ENCODE results near the gene MRPL20. TPM values are rescaled to one million over a fixed set of nuclear protein-coding genes. Genes with fewer than 3 reads are reported as not detected.

The MRPL20 gene
- total and polyA plus RNA-seq, 5 donors = 121 to 190 (median 135) TPM

Other genes starting within 250 kb of the MRPL20 start
- not detected for gene TTLL10, start 233.4 kb downstream of the MRPL20 start, total RNA-seq
- gene TTLL10, start 233.4 kb downstream of the MRPL20 start, polyA plus RNA-seq = 0.09 TPM
- gene TNFRSF18, start 200.7 kb downstream of the MRPL20 start, total RNA-seq = under 1 TPM in 1 of 4 donors, not detected in 3; 0.38 TPM
- gene TNFRSF18, start 200.7 kb downstream of the MRPL20 start, polyA plus RNA-seq = 0.14 TPM
- 1 to 10 TPM; 1.0 to 2.0 (median 1.2) TPM for gene TNFRSF4, start 193.1 kb downstream of the MRPL20 start, total RNA-seq
- gene TNFRSF4, start 193.1 kb downstream of the MRPL20 start, polyA plus RNA-seq = 2.3 TPM
- 100 to 1,000 TPM; 156 to 215 (median 168) TPM for gene SDF4, start 175.3 kb downstream of the MRPL20 start, total RNA-seq
- gene SDF4, start 175.3 kb downstream of the MRPL20 start, polyA plus RNA-seq = 165 TPM
- 10 to 100 TPM; 10.2 to 13.3 (median 12.0) TPM for gene B3GALT6, start 175.1 kb downstream of the MRPL20 start, total RNA-seq
- gene B3GALT6, start 175.1 kb downstream of the MRPL20 start, polyA plus RNA-seq = 9.1 TPM
- gene C1QTNF12, start 160.6 kb downstream of the MRPL20 start, total RNA-seq = 1 to 10 TPM in 2 of 4 donors, under 1 TPM in 1, not detected in 1; 0.94 to 2.4 (median 1.1) TPM
- gene C1QTNF12, start 160.6 kb downstream of the MRPL20 start, polyA plus RNA-seq = 0.36 TPM
- gene UBE2J2, start 133.4 kb downstream of the MRPL20 start, total RNA-seq = 10 to 100 TPM; 34.9 to 41.2 (median 37.1) TPM
- 38.4 TPM for gene UBE2J2, start 133.4 kb downstream of the MRPL20 start, polyA plus RNA-seq
- gene SCNN1D, start 126.9 kb downstream of the MRPL20 start, total RNA-seq = 1 to 10 TPM; 2.7 to 6.2 (median 4.8) TPM
- 3.4 TPM for gene SCNN1D, start 126.9 kb downstream of the MRPL20 start, polyA plus RNA-seq
- 10 to 100 TPM; 33.1 to 61.8 (median 42.8) TPM for gene ACAP3, start 99.4 kb downstream of the MRPL20 start, total RNA-seq
- 37.4 TPM for gene ACAP3, start 99.4 kb downstream of the MRPL20 start, polyA plus RNA-seq
- gene PUSL1, start 98.7 kb downstream of the MRPL20 start, total RNA-seq = 10 to 100 TPM; 11.3 to 14.1 (median 12.5) TPM
- gene PUSL1, start 98.7 kb downstream of the MRPL20 start, polyA plus RNA-seq = 13.1 TPM
- 10 to 100 TPM; 53.1 to 61.7 (median 58.7) TPM for gene INTS11, start 82.6 kb downstream of the MRPL20 start, total RNA-seq
- gene INTS11, start 82.6 kb downstream of the MRPL20 start, polyA plus RNA-seq = 70.3 TPM
- 10 to 100 TPM; 24.0 to 29.0 (median 27.0) TPM for gene CPTP, start 82.5 kb downstream of the MRPL20 start, total RNA-seq
- gene CPTP, start 82.5 kb downstream of the MRPL20 start, polyA plus RNA-seq = 53.9 TPM
- under 1 TPM; 0.33 to 0.51 (median 0.38) TPM for gene TAS1R3, start 76.0 kb downstream of the MRPL20 start, total RNA-seq
- 0.66 TPM for gene TAS1R3, start 76.0 kb downstream of the MRPL20 start, polyA plus RNA-seq
- 10 to 100 TPM; 64.4 to 87.4 (median 66.3) TPM for gene DVL1, start 57.9 kb downstream of the MRPL20 start, total RNA-seq
- gene DVL1, start 57.9 kb downstream of the MRPL20 start, polyA plus RNA-seq = 70.0 TPM
- 10 to 100 TPM; 21.9 to 38.8 (median 36.3) TPM for gene MXRA8, start 48.7 kb downstream of the MRPL20 start, total RNA-seq
- gene MXRA8, start 48.7 kb downstream of the MRPL20 start, polyA plus RNA-seq = 39.5 TPM
- 100 to 1,000 TPM; 175 to 210 (median 188) TPM for gene AURKAIP1, start 32.1 kb downstream of the MRPL20 start, total RNA-seq
- gene AURKAIP1, start 32.1 kb downstream of the MRPL20 start, polyA plus RNA-seq = 331 TPM
- gene CCNL2, start 8.0 kb downstream of the MRPL20 start, total RNA-seq = 10 to 100 TPM; 61.2 to 83.1 (median 67.2) TPM
- gene CCNL2, start 8.0 kb downstream of the MRPL20 start, polyA plus RNA-seq = 81.7 TPM
- gene ANKRD65, start 14.0 kb upstream of the MRPL20 start, total RNA-seq = 1 to 10 TPM; 1.6 to 3.6 (median 2.9) TPM
- gene ANKRD65, start 14.0 kb upstream of the MRPL20 start, polyA plus RNA-seq = 4.5 TPM
- gene VWA1, start 28.4 kb upstream of the MRPL20 start, total RNA-seq = 10 to 100 TPM; 25.0 to 38.6 (median 25.6) TPM
- gene VWA1, start 28.4 kb upstream of the MRPL20 start, polyA plus RNA-seq = 17.3 TPM
- 1 to 10 TPM; 1.3 to 3.4 (median 2.2) TPM for gene ATAD3C, start 42.4 kb upstream of the MRPL20 start, total RNA-seq
- gene ATAD3C, start 42.4 kb upstream of the MRPL20 start, polyA plus RNA-seq = 0.52 TPM
- 10 to 100 TPM in 1 of 4 donors, 1 to 10 TPM in 3; 5.6 to 11.4 (median 8.8) TPM for gene ATAD3B, start 64.5 kb upstream of the MRPL20 start, total RNA-seq
- 8.3 TPM for gene ATAD3B, start 64.5 kb upstream of the MRPL20 start, polyA plus RNA-seq
- gene ATAD3A, start 104.9 kb upstream of the MRPL20 start, total RNA-seq = 10 to 100 TPM; 13.6 to 20.1 (median 15.7) TPM
- 16.7 TPM for gene ATAD3A, start 104.9 kb upstream of the MRPL20 start, polyA plus RNA-seq
- 1 to 10 TPM; 7.3 to 9.3 (median 7.9) TPM for gene TMEM240, start 133.3 kb upstream of the MRPL20 start, total RNA-seq
- 10.4 TPM for gene TMEM240, start 133.3 kb upstream of the MRPL20 start, polyA plus RNA-seq
- gene SSU72, start 167.6 kb upstream of the MRPL20 start, total RNA-seq = 100 to 1,000 TPM; 112 to 115 (median 113) TPM
- gene SSU72, start 167.6 kb upstream of the MRPL20 start, polyA plus RNA-seq = 130 TPM
- under 1 TPM; 0.47 to 0.97 (median 0.80) TPM for gene FNDC10, start 192.8 kb upstream of the MRPL20 start, total RNA-seq
- gene FNDC10, start 192.8 kb upstream of the MRPL20 start, polyA plus RNA-seq = 0.68 TPM
- 10 to 100 TPM; 49.5 to 77.8 (median 65.5) TPM for gene MIB2, start 208.2 kb upstream of the MRPL20 start, total RNA-seq
- 52.5 TPM for gene MIB2, start 208.2 kb upstream of the MRPL20 start, polyA plus RNA-seq
- 10 to 100 TPM; 18.7 to 22.4 (median 19.9) TPM for gene MMP23B, start 224.9 kb upstream of the MRPL20 start, total RNA-seq
- 15.8 TPM for gene MMP23B, start 224.9 kb upstream of the MRPL20 start, polyA plus RNA-seq